K562 (cell line): Measurements from ENCODE around the gene MAD1L1. TPM values are rescaled to one million over a fixed set of nuclear protein-coding genes. Genes with fewer than 3 reads are reported as not detected.

ENCODE experiments used
- ATAC-seq: fragments of 200-7000 bp; cut with Tn5 transposase; 3 replicates; pipeline ENCODE4 v1.9.1; 2020; ENCODE audit warnings: moderate library complexity
- BruUV-seq: library from RNA; stranded (reverse); fragments of 400-500 nt; replicated peaks from 2 replicates; lab custom pipeline; 2021; lab: Mats Ljungman, UMichigan
- CTCF ChIA-PET: fragments of 300-600 bp; formaldehyde crosslinking; extraction: SDS; loops from one replicate; lab custom pipeline; 2021; ENCODE audit warnings: low intra/inter-chr PET ratio; lab: Yijun Ruan, JAX
- POLR2A ChIA-PET: fragments of 300-600, 350-650 bp; sonication (Branson Sonifier 250); formaldehyde crosslinking; extraction: SDS; loops from one replicate; lab custom pipeline; 2021; ENCODE audit warnings: antibody characterized with exemption, inconsistent platforms; lab: Yijun Ruan, JAX
- DNase-seq, 4 experiments: peaks; one replicate each; pipeline versions ENCODE4 v3.0.0 to v3.0.0-alpha.2; 2011 to 2018; ENCODE audit warnings: low spot score in 3 of 4, mixed read lengths in 3 of 4; ENCODE audit errors: extremely low read depth in 1 of 4
- FAIRE-seq: peaks from 2 replicates; lab custom pipeline; 2011; peaks lifted over from hg19 to GRCh38; lab: Jason Lieb, UNC
- H2AFZ ChIP-seq: 2 replicates; pipeline ENCODE4 v1.6.0; 2011; ENCODE audit warnings: low read depth, low read length, control low read depth, inconsistent platforms
- H3K27ac ChIP-seq: fragments of 200-600 bp; 3 replicates; pipeline ENCODE4 v1.8.0; 2011; ENCODE audit warnings: low read depth, mild to moderate bottlenecking, control low read depth, inconsistent platforms, low read length, moderate library complexity, mixed read lengths; ENCODE audit errors: extremely low read depth
- H3K27me3 ChIP-seq, 2 experiments: fragments of 300-600 bp in 1 of 2; 2 replicates in 1 of 2; 3 replicates in 1 of 2; pipeline versions ENCODE4 v1.6.0 to v1.8.0; 2011; ENCODE audit warnings: inconsistent platforms in 2 of 2, low read length in 2 of 2, mild to moderate bottlenecking in 1 of 2, mixed read lengths in 1 of 2, moderate library complexity in 1 of 2; ENCODE audit not compliant: control insufficient read depth in 2 of 2, insufficient read depth in 2 of 2
- H3K36me3 ChIP-seq: fragments of 300-600 bp; 3 replicates; pipeline ENCODE4 v1.8.0; 2011; ENCODE audit warnings: mild to moderate bottlenecking, low read length, inconsistent platforms; ENCODE audit not compliant: control insufficient read depth, insufficient read depth
- H3K4me1 ChIP-seq, 2 experiments: fragments of 200-600 bp in 1 of 2; replicated peaks in 1 of 2; 2 replicates in 1 of 2; 3 replicates in 1 of 2; pipeline versions ENCODE4 v1.5.1 to v1.8.0; 2011; ENCODE audit warnings: inconsistent platforms in 2 of 2, low read length in 2 of 2, mild to moderate bottlenecking in 1 of 2, mixed read lengths in 1 of 2, moderate library complexity in 1 of 2; ENCODE audit not compliant: control insufficient read depth in 2 of 2, insufficient read depth in 2 of 2
- H3K4me2 ChIP-seq: 2 replicates; pipeline ENCODE4 v1.6.1; 2011; ENCODE audit warnings: low read length, control low read depth, inconsistent platforms, mixed read lengths; ENCODE audit not compliant: insufficient read depth
- H3K4me3 ChIP-seq: fragments of 200-600 bp; sonication (generic), shearing (Covaris generic); 2 replicates; pipeline ENCODE4 v1.5.1; 2016; ENCODE audit warnings: control low read depth, inconsistent platforms
- H3K79me2 ChIP-seq: fragments of 200-600 bp; 3 replicates; pipeline ENCODE4 v1.8.0; 2011; ENCODE audit warnings: low read length, inconsistent platforms; ENCODE audit not compliant: control insufficient read depth, insufficient read depth
- H3K9ac ChIP-seq, 2 experiments: 2 replicates each; pipeline versions ENCODE4 v1.6.0 to v1.6.1; 2011; ENCODE audit warnings: low read depth in 2 of 2, low read length in 2 of 2, control low read depth in 1 of 2, inconsistent platforms in 1 of 2, mild to moderate bottlenecking in 1 of 2, mixed read lengths in 1 of 2; ENCODE audit not compliant: insufficient read depth in 1 of 2
- H3K9me1 ChIP-seq: one replicate; pipeline ENCODE4 v1.6.0; 2011; ENCODE audit warnings: inconsistent platforms, mild to moderate bottlenecking, low read length, moderate library complexity; ENCODE audit not compliant: control insufficient read depth, insufficient read depth
- H3K9me3 ChIP-seq: replicated peaks from 2 replicates; pipeline ENCODE4 v1.5.1; 2011; ENCODE audit warnings: low read depth, low read length, inconsistent platforms; ENCODE audit not compliant: control insufficient read depth, insufficient read depth
- H4K20me1 ChIP-seq: replicated peaks from 2 replicates; pipeline ENCODE4 v1.6.1; 2011; ENCODE audit warnings: low read length, inconsistent platforms, mixed read lengths; ENCODE audit not compliant: control insufficient read depth, insufficient read depth
- AFF1 ChIP-seq, 2 experiments: fragments of 450-650 bp; IDR thresholded peaks; 2 replicates each; pipeline ENCODE4 v1.6.1; 2018; ENCODE audit warnings: mild to moderate bottlenecking in 2 of 2, low read depth in 1 of 2; ENCODE audit not compliant: partially characterized antibody in 2 of 2
- CHCHD3 ChIP-seq: fragments of 250-450 bp; sonication (Bioruptor Pico); IDR thresholded peaks from 2 replicates; pipeline ENCODE4 v2.1.2; 2022; ENCODE audit warnings: mild to moderate bottlenecking
- MCM5 ChIP-seq: fragments of 450-650 bp; IDR thresholded peaks from 2 replicates; pipeline ENCODE4 v1.6.1; 2016; ENCODE audit warnings: low read depth
- RAD21 ChIP-seq, 2 experiments: fragments of 250-450 bp in 1 of 2; fragments of 450-650 bp in 1 of 2; sonication (Bioruptor Pico) in 1 of 2; formaldehyde crosslinking in 1 of 2; IDR thresholded peaks in 1 of 2; conservative IDR thresholded peaks in 1 of 2; 2 replicates each; pipeline versions ENCODE4 v1.4.0 to v1.8.0; 2020 to 2022; ENCODE audit warnings: mild to moderate bottlenecking in 2 of 2, moderate library complexity in 1 of 2
- XRCC3 ChIP-seq: fragments of 450-650 bp; IDR thresholded peaks from 2 replicates; pipeline ENCODE4 v1.6.1; 2017; ENCODE audit warnings: mild to moderate bottlenecking, moderate library complexity
- ZNF778 ChIP-seq: fragments of 450-650 bp; formaldehyde crosslinking; IDR thresholded peaks from 2 replicates; pipeline ENCODE4 v1.4.0; 2020; ENCODE audit warnings: mild to moderate bottlenecking, moderate library complexity
- WGBS: fragments of 100-300 bp; shearing (Covaris generic); methylation state at CpG from one replicate; pipeline ENCODE4 v1.1.6; 2016; ENCODE audit warnings: low coverage, mixed read lengths; ENCODE audit not compliant: insufficient coverage; ENCODE audit errors: missing lambda C conversion rate; 5-methylcytosine and 5-hydroxymethylcytosine counted together
- in situ Hi-C: fragments of 300-500 bp; cut with MboI; formaldehyde crosslinking; loops from 4 replicates; pipeline ENCODE4 v1.15.0; 2018; ENCODE audit warnings: inconsistent platforms, mixed read lengths
- intact Hi-C: fragments of 100-400 bp; cut with micrococcal nuclease; formaldehyde crosslinking; loops from 2 replicates; pipeline ENCODE4 v1.14.2; 2022
- polyA plus RNA-seq, 8 experiments: library from polyadenylated mRNA; depleted of rRNA in 4 of 8; stranded (reverse) in 5 of 8; unstranded in 3 of 8; fragments of >200 nt; fragmentation: Nextera tagmentation in 2 of 8; fragmentation: Illumina TruSeq in 1 of 8; extraction: Ambion mirVana in 2 of 8; extraction: Trizol in 1 of 8; gene quantifications; 2 replicates each; pipeline versions ENCODE4 v1.2.1 to v1.2.3, GENCODE V29; 2011 to 2014; ENCODE audit warnings: inconsistent platforms in 1 of 8, missing spikeins in 1 of 8
- total RNA-seq, 7 experiments: library from RNA; depleted of rRNA in 6 of 7; stranded (reverse); fragments of >200 nt in 6 of 7; fragmentation: Illumina TruSeq in 2 of 7; extraction: Trizol in 2 of 7; gene quantifications; 2 replicates each; pipeline versions ENCODE4 v1.2.1 to v1.2.3, GENCODE V29; 2011 to 2021; ENCODE audit warnings: low replicate concordance in 1 of 7
- TF ChIP-seq, protein P1 (sequence below): sonication (generic); formaldehyde crosslinking; IDR thresholded peaks from 2 replicates; pipeline ENCODE4 v1.9.0; 2022; ENCODE audit warnings: mild to moderate bottlenecking, missing genetic modification reagents
- TF ChIP-seq, protein P2 (sequence below): fragments of 450-650 bp; IDR thresholded peaks from 2 replicates; pipeline ENCODE4 v1.6.1; 2016

Gene MAD1L1
- total and polyA plus RNA-seq, 9 of the 15 experiments (the other 6 are each of a cell fraction or from before 2014, with no cell fraction given) = 1.7 to 89.7 (median 18.0) TPM

GRCh38 chr7:1925349-1925748 lies 307.4 kb downstream of the MAD1L1 start (continued):
- TF ChIP-seq, protein P1, sequence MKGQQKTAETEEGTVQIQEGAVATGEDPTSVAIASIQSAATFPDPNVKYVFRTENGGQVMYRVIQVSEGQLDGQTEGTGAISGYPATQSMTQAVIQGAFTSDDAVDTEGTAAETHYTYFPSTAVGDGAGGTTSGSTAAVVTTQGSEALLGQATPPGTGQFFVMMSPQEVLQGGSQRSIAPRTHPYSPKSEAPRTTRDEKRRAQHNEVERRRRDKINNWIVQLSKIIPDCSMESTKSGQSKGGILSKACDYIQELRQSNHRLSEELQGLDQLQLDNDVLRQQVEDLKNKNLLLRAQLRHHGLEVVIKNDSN (CRISPR knock-in tag) = peak; percentile 65
- TF ChIP-seq MCM5 = no peak

DNA sequence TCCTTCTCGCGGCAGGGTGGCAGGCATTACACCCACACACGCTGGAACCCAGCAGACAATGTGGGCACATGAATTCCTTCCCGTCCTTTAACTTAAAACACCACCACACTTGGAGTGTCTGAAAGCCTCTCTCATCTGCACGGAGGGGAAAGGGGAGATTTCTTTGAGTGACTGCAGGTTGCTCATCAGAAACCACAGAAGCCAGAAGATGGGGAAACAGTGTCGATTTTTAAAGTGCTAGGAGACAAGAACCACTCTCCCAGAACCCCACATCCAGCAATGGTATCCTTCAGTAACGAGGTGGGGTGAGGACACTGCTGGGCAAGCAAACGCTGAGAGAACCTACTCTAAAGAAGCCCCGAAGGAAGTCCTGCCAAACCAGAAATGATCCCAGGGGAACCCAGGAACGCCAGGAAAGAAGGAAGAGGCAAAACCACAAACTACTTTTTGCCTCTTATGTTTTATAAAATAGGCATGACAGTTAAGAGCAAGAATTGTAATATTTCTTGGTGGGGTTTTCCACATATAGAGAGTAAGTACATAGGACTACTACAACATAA lies 308.4 kb downstream of the MAD1L1 start:
- peaks cover 3% of the 10 kb centered on the region for H3K9me1 ChIP-seq
- no TSS peak for BruUV-seq
- in situ Hi-C loops (no loop called here), intact Hi-C loops (loop anchor here (2.0 kb wide), 1 partner anchor 72 kb away; no protein-coding TSS in a partner anchor)
- H3K9me3 ChIP-seq = no peaks in the 10 kb centered on the region
- H4K20me1 ChIP-seq = 0 out of 2 replicates have a peak, but pooled peaks cover 6% of the 10 kb centered on the region
- FAIRE-seq (no peak), DNase-seq (no peak), ATAC-seq (no peak)
- no peak overlapping the region for H3K9ac ChIP-seq
- no peaks in the 10 kb centered on the region for H3K27me3 ChIP-seq
- H3K4me2 ChIP-seq = no peak overlapping the region
- H2AFZ ChIP-seq = no peak overlapping the region
- ChIA-PET POLR2A (no interaction called here), CTCF (no interaction called here)
- WGBS = 71% methylated on average over 10 of the region's 10 CpGs
- H3K36me3 ChIP-seq = 0 out of 3 replicates have a peak, but pooled peaks cover 6% of the 10 kb centered on the region
- no peak overlapping the region for H3K4me3 ChIP-seq
- H3K27ac ChIP-seq = no peak overlapping the region
- H3K79me2 ChIP-seq = no peaks in the 10 kb centered on the region
- H3K4me1 ChIP-seq = peaks cover 15 to 31% of the 10 kb centered on the region in 2 experiments; a peak in 4 of 5 replicates
- no peak for TF ChIP-seq CHCHD3 (CRISPR knock-in tag)
- TF ChIP-seq, protein P2, sequence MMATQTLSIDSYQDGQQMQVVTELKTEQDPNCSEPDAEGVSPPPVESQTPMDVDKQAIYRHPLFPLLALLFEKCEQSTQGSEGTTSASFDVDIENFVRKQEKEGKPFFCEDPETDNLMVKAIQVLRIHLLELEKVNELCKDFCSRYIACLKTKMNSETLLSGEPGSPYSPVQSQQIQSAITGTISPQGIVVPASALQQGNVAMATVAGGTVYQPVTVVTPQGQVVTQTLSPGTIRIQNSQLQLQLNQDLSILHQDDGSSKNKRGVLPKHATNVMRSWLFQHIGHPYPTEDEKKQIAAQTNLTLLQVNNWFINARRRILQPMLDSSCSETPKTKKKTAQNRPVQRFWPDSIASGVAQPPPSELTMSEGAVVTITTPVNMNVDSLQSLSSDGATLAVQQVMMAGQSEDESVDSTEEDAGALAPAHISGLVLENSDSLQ = no peak
- TF ChIP-seq XRCC3 = no peak
- no peak for TF ChIP-seq AFF1 (IDR thresholded peaks at IDR 0.05; ENCODE audit: low read depth in 1 of 2, partially characterized antibody in 2 of 2)
- no peak for TF ChIP-seq RAD21 (CRISPR knock-in tag; conservative IDR thresholded peaks at IDR 0.05 in 1 of 2, IDR thresholded peaks at IDR 0.05 in 1 of 2)
- no peak for TF ChIP-seq ZNF778 (CRISPR knock-in tag)
